Pancreas (tissue), 10 donors: Measurements from ENCODE around the gene NECAB3. TPM values are rescaled to one million over a fixed set of nuclear protein-coding genes. Genes with fewer than 3 reads are reported as not detected.
A peak's percentile ranks its signal among the peaks of the same experiment; 100 is the strongest.

ENCODE experiments used
- ATAC-seq, 4 donors: fragments of 200-7000 bp; cut with Tn5 transposase; one replicate each; pipeline versions ENCODE4 v1.8.0 to v1.9.1; 2020; ENCODE audit warnings: mild to moderate bottlenecking in 4 of 4, moderate library complexity in 4 of 4
- DNase-seq, 6 donors: peaks; one replicate each; pipeline ENCODE4 v3.0.0-alpha.2; 2020
- FAIRE-seq: peaks from 2 replicates; lab custom pipeline; 2012; peaks lifted over from hg19 to GRCh38; lab: Jason Lieb, UNC
- H3K27ac ChIP-seq, 4 donors: fragments of 200-600 bp; sonication (generic); 1 replicate in 3 of 4; 2 replicates in 1 of 4; pipeline versions ENCODE4 v1.5.0 to v1.8.0; 2020
- H3K27me3 ChIP-seq, 4 donors: fragments of 200-600 bp; one replicate each; pipeline ENCODE4 v1.8.0; 2021
- H3K36me3 ChIP-seq, 3 donors: fragments of 200-600 bp; sonication (generic) in 1 of 3; one replicate each; pipeline versions ENCODE4 v1.5.0 to v1.8.0; 2020 to 2021
- H3K4me1 ChIP-seq, 3 donors: fragments of 200-600 bp; one replicate each; pipeline ENCODE4 v1.8.0; 2021
- H3K4me3 ChIP-seq, 4 donors: fragments of 200-600 bp; sonication (generic) in 2 of 4; one replicate each; pipeline versions ENCODE4 v1.5.0 to v1.8.0; 2020 to 2021
- H3K9me3 ChIP-seq, 4 donors: fragments of 200-600 bp; one replicate each; pipeline ENCODE4 v1.8.0; 2021
- CTCF ChIP-seq, 4 donors: fragments of 200-600 bp; sonication (generic) in 3 of 4; IDR thresholded peaks; one replicate each; pipeline versions ENCODE4 v1.5.0 to v1.8.0; 2021; ENCODE audit warnings: antibody characterized with exemption in 4 of 4
- WGBS, 2 donors: extraction: QIAGEN DNeasy Blood & Tissue Kit; methylation state at CpG; one replicate each; pipeline ENCODE4 v1.1.7; 2013; 5-methylcytosine and 5-hydroxymethylcytosine counted together
- intact Hi-C, 3 donors: fragments of 100-400 bp; cut with DNase I; formaldehyde crosslinking; loops; one replicate each; pipeline versions ENCODE4 v1.11.1 to v1.14.2; 2022
- polyA plus RNA-seq, 2 donors: library from polyadenylated mRNA; stranded (reverse); fragments of 200-250 nt; gene quantifications; one replicate each; pipeline ENCODE4 v1.2.3, GENCODE V29; 2013
- total RNA-seq, 6 donors: library from RNA; stranded (reverse); fragmentation: NEBNext Ultra II Directional in 4 of 6; extraction: Animal tissue kit (Norgen Biotek cat#: 25700) in 4 of 6; gene quantifications; one replicate each; pipeline versions ENCODE4 v1.2.1 to v1.2.4, GENCODE V29; 2021 to 2023
- donor health status: healthy with polysubstance abuse.
- donor health status: DM: no; HTN: no; CAD: no; lungs with moderate emphysema.
- donor health status: DM: no; HTN: no; CAD: no.
- donor health status: control.
- donor health status: control.
- donor health status: Bipolar disorder and iron deficiency.
- donor health status: DM: yes; HTN: yes; CAD: no.
- donor health status: DM: no; HTN: no; CAD: no.
- donor health status: DM: no; HTN: no; CAD: no.
- donor health status: DM: yes; HTN: yes; CAD: no.

The NECAB3 gene
- total and polyA plus RNA-seq, 8 donors = 15.8 to 40.0 (median 19.5) TPM

DNA sequence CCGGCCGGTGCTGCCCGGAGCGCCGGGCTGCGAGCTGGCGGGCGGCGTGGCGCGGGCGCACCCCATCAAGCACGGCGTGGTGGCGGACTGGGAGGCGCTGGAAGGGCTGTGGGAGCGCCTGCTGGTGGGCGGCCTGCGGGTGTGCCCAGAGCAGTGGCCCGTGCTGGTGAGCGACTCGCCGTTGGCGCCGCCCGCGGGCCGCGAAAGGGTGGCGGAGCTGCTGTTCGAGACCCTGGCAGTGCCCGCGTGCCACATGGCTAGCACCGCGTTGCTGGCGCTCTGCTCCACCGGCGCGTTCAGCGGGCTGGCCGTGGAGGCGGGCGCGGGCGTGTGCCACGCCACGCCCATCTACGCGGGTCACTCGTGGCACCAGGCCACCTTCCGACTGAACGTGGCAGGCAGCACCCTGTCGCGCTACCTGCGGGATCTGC lies 7.0 kb downstream of the NECAB3 start:
- Histone ChIP-seq H3K4me1 (peaks cover 0 to 17% (median 7%) of the 10 kb centered on the region in 3 donors), H3K9me3 (no peaks in the 10 kb centered on the region), H3K27ac (peak overlapping the region; percentile 79 to 96 (median 92)), H3K4me3 (peak overlapping the region; percentile 39 to 75 (median 45)), H3K27me3 (no peaks in the 10 kb centered on the region), H3K36me3 (no peaks in the 10 kb centered on the region)
- WGBS, 2 donors = 1 to 10% methylated on average over 35 to 55 of the region's 55 CpGs
- DNase-seq (peak; percentile 65 to 90 (median 80)), FAIRE-seq (no peak), ATAC-seq (peak; percentile 24 to 45 (median 34))
- no peak for TF ChIP-seq CTCF (IDR thresholded peaks at IDR 0.05)
- intact Hi-C loops = no loop called here

- FAIRE-seq (peak; percentile 67), ATAC-seq (peak; percentile 73 to 83 (median 80)), DNase-seq (peak; percentile 97 to 99 (median 98))
- Histone ChIP-seq H3K27ac (peak within 1 kb of the TSS; percentile 79 to 96 (median 92)), H3K4me3 (peak within 1 kb of the TSS; percentile 39 to 75 (median 45)), H3K27me3 (no peaks in the 10 kb centered on the region), H3K9me3 (no peaks in the 10 kb centered on the region), H3K4me1 (peaks cover 0 to 17% (median 7%) of the 10 kb centered on the region in 3 donors), H3K36me3 (no peaks in the 10 kb centered on the region)
- 1 to 11% methylated on average over 50 of the region's 50 CpGs for WGBS, 2 donors
- intact Hi-C loops = no loop called here
- TF ChIP-seq CTCF (IDR thresholded peaks at IDR 0.05) = peak in 1 of 4 donors; percentile 14
These were observed 7.7 kb downstream of the NECAB3 start, which contains the start of gene ACTL10 for GRCh38 chr20:33666293-33667244. Gene ACTL10 (plus strand): TSS chr20:33666943. CDS start chr20:33667498, 555 bp downstream.

- H3K27ac ChIP-seq = no peak overlapping the region
- DNase-seq = peak in 3 of 6 donors; percentile 9 to 50 (median 28)
- no peak overlapping the region for H3K4me3 ChIP-seq
- H3K9me3 ChIP-seq = no peaks in the 10 kb centered on the region
- H3K36me3 ChIP-seq = no peaks in the 10 kb centered on the region
- no peak for ATAC-seq
- WGBS, 2 donors = 97 to 100% methylated on average over 2 of the region's 2 CpGs
- H3K4me1 ChIP-seq = peaks cover 0 to 17% (median 7%) of the 10 kb centered on the region in 3 donors
- H3K27me3 ChIP-seq = no peaks in the 10 kb centered on the region
- no peak for TF ChIP-seq CTCF (IDR thresholded peaks at IDR 0.05)
- FAIRE-seq = no peak
- intact Hi-C loops = loop anchor here in 1 of 3 donors (5.0 kb wide), 1 partner anchor 202 kb away; no protein-coding TSS in a partner anchor
These were observed 9.5 kb downstream of the NECAB3 start for GRCh38 chr20:33664762-33665144.

DNA sequence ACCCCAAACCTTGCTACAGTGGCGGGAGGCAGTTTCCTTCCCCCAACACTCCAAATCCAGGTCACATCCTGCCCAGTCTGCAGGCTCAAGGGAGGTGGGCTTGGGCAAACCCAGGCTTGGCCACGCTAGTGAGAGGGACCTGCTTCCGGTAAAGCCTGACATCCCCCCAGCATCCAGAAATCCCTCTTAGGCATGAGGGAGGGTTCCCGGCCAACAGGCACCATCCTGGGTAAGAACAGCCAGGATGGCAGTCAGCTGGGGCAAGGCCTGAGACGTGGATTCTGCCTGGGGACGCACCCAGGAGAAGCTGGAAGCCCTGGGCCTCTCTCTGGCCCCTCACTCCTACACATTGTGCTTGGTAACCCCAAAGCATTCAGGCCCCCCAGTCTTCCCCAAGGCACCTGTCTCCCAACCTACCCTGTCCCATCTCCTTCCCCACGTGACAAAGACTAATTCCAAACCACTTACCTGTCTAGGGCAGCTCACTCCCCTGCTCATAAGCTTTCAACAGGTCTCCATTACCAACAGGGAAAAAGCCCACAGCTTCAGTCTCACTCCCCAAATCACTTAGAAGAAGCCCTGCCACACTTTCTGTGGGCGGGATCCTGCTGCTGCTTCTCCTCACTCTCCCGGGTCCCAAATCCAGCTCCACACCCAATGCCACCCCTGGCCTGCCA lies 10.0 kb downstream of the NECAB3 start:
- peak in 3 of 6 donors; percentile 13 to 58 (median 35) for DNase-seq
- no peaks in the 10 kb centered on the region for H3K27me3 ChIP-seq
- FAIRE-seq = no peak
- H3K4me3 ChIP-seq = peak overlapping the region; percentile 72 to 89 (median 75)
- 39 to 43% methylated on average over 9 of the region's 9 CpGs for WGBS, 2 donors
- peaks cover 0 to 17% (median 7%) of the 10 kb centered on the region in 3 donors for H3K4me1 ChIP-seq
- H3K9me3 ChIP-seq = no peaks in the 10 kb centered on the region
- TF ChIP-seq CTCF (IDR thresholded peaks at IDR 0.05) = no peak
- H3K27ac ChIP-seq = peak overlapping the region; percentile 72 to 87 (median 84)
- ATAC-seq = no peak
- no peaks in the 10 kb centered on the region for H3K36me3 ChIP-seq
- intact Hi-C loops = loop anchor here in 1 of 3 donors (5.0 kb wide), 1 partner anchor 202 kb away; no protein-coding TSS in a partner anchor
